GM18951 (cell line): Measurements from ENCODE around the gene REC114.
"Not testable (repeated sequence)": the region's sequence is repeated elsewhere in the genome, so short reads cannot be mapped to it uniquely, and the experiment has no call there.

Source experiments
- POLR2A ChIP-seq: IDR thresholded peaks from 4 replicates; pipeline ENCODE4 v1.6.1; 2011; ENCODE audit warnings: mild to moderate bottlenecking; ENCODE audit not compliant: insufficient read length, insufficient read depth; ENCODE audit errors: extremely low read depth
- in situ Hi-C: fragments of 300-500 bp; cut with MboI; formaldehyde crosslinking; loops from one replicate; pipeline ENCODE4 v1.12.0; 2022; ENCODE audit warnings: low sequenced_read_pairs, mixed read lengths, inconsistent platforms; ENCODE audit not compliant: unreplicated experiment

REC114 gene

GRCh38 chr15:73485372-73485771 is 42.4 kb downstream of the REC114 start:
- in situ Hi-C loops: no loop called here
- TF ChIP-seq POLR2A: no peak

GRCh38 chr15:73485885-73486284 is 42.9 kb downstream of the REC114 start:
- in situ Hi-C loops: not testable (repeated sequence)

GRCh38 chr15:73488698-73489097 is 45.7 kb downstream of the REC114 start:
- in situ Hi-C loops: no loop called here
- TF ChIP-seq POLR2A: no peak

- no peak for TF ChIP-seq POLR2A
- in situ Hi-C loops: no loop called here
These were observed 51.0 kb downstream of the REC114 start for GRCh38 chr15:73493922-73494321.

- in situ Hi-C loops: no loop called here
- TF ChIP-seq POLR2A: no peak
These were observed 52.2 kb downstream of the REC114 start for GRCh38 chr15:73495181-73495580.

GRCh38 chr15:73500696-73501095 is 57.7 kb downstream of the REC114 start:
- no peak for TF ChIP-seq POLR2A
- in situ Hi-C loops: no loop called here

GRCh38 chr15:73504885-73505284 is 61.9 kb downstream of the REC114 start:
- no peak for TF ChIP-seq POLR2A
- in situ Hi-C loops: no loop called here

- TF ChIP-seq POLR2A: no peak
These were observed 72.6 kb downstream of the REC114 start for GRCh38 chr15:73515527-73515926.

GRCh38 chr15:73517566-73517965 is 74.6 kb downstream of the REC114 start:
- no peak for TF ChIP-seq POLR2A
- in situ Hi-C loops: no loop called here

More at GRCh38 chr15:73515527-73515926, 72.6 kb downstream of the REC114 start:
- in situ Hi-C loops: no loop called here

GRCh38 chr15:73518180-73518862 is 75.4 kb downstream of the REC114 start:
- in situ Hi-C loops: no loop called here
- TF ChIP-seq POLR2A: no peak

- TF ChIP-seq POLR2A: no peak
- in situ Hi-C loops: no loop called here
These were observed 76.1 kb downstream of the REC114 start for GRCh38 chr15:73518876-73519733.

GRCh38 chr15:73522011-73522410 is 79.0 kb downstream of the REC114 start:
- in situ Hi-C loops: no loop called here
- TF ChIP-seq POLR2A: no peak

GRCh38 chr15:73524919-73525318 is 82.0 kb downstream of the REC114 start:
- in situ Hi-C loops: no loop called here
- no peak for TF ChIP-seq POLR2A

- in situ Hi-C loops: no loop called here
- TF ChIP-seq POLR2A: no peak
These were observed 84.6 kb downstream of the REC114 start for GRCh38 chr15:73527598-73527997.

GRCh38 chr15:73530649-73531048 is 87.7 kb downstream of the REC114 start:
- no peak for TF ChIP-seq POLR2A
- in situ Hi-C loops: no loop called here
